GM13976 (cell line): ENCODE results near the gene FRRS1L.

Source experiments
- DNase-seq: peaks from one replicate; pipeline ENCODE4 v3.0.0; 2012; ENCODE audit warnings: low spot score
- in situ Hi-C: fragments of 300-500 bp; cut with MboI; formaldehyde crosslinking; loops from one replicate; pipeline ENCODE4 v1.12.0; 2022; ENCODE audit warnings: low sequenced_read_pairs, mixed read lengths, inconsistent platforms; ENCODE audit not compliant: unreplicated experiment
- TF ChIP-seq, protein P1 (sequence below): IDR thresholded peaks from 2 replicates; pipeline ENCODE4 v1.5.1; 2012; ENCODE audit warnings: borderline replicate concordance, mild to moderate bottlenecking; ENCODE audit not compliant: insufficient read depth; ENCODE audit errors: extremely low read depth, missing control alignments, control extremely low read depth

FRRS1L gene

DNA sequence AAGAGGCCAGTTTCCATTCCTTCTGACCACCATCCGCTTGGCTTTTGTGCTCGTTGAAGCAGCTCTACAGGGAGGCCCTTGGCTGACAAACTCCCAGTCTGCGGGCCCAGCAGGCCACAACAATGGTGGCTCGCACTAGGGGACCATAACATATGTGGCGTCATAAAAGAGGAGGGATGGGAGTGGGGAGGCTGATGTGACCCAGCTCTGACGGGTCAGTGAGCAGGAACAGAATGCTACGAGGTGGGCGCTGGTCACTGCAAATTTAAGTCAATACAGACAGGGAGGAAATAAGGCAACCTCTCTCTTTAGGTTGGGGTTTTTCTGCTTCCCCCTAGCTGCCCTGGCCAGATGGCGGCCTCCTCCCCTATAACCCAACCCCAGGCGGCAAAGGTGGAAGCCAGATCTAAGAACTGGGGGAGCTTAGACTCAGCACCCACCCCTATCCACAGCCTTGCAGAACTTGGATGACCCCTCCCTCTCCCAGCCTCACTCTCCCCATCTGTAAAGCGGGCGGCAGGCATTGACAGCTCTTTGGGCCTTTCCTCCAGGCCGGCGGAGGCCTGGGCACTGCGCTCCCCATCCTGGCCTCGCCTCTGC lies 778 bp downstream of the FRRS1L start:
- in situ Hi-C loops, result no loop called here
- TF ChIP-seq, protein P1, sequence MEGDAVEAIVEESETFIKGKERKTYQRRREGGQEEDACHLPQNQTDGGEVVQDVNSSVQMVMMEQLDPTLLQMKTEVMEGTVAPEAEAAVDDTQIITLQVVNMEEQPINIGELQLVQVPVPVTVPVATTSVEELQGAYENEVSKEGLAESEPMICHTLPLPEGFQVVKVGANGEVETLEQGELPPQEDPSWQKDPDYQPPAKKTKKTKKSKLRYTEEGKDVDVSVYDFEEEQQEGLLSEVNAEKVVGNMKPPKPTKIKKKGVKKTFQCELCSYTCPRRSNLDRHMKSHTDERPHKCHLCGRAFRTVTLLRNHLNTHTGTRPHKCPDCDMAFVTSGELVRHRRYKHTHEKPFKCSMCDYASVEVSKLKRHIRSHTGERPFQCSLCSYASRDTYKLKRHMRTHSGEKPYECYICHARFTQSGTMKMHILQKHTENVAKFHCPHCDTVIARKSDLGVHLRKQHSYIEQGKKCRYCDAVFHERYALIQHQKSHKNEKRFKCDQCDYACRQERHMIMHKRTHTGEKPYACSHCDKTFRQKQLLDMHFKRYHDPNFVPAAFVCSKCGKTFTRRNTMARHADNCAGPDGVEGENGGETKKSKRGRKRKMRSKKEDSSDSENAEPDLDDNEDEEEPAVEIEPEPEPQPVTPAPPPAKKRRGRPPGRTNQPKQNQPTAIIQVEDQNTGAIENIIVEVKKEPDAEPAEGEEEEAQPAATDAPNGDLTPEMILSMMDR, result no peak
- no peak for DNase-seq

DNA sequence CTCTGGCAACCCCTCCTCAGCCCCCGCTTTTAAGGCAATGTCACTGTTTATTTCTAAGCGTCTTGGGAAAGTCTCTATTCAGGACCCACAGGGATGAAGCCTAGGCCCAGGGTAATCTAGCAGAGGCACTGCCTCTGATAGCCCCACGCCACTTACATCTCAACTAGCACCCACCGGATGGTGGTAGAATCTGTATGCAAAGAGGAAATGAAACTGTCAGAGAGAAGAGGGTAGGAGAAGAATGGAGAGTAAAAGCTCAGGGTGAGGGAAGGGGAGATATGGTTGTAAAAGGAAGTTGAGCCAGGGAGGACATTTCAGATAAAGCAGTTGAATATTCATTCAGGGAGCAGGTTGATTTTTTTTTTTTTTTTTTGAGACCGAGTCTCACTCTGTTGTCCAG lies 3.0 kb downstream of the FRRS1L start:
- in situ Hi-C loops, result no loop called here
- no peak for DNase-seq
- TF ChIP-seq, protein P1, result no peak

DNA sequence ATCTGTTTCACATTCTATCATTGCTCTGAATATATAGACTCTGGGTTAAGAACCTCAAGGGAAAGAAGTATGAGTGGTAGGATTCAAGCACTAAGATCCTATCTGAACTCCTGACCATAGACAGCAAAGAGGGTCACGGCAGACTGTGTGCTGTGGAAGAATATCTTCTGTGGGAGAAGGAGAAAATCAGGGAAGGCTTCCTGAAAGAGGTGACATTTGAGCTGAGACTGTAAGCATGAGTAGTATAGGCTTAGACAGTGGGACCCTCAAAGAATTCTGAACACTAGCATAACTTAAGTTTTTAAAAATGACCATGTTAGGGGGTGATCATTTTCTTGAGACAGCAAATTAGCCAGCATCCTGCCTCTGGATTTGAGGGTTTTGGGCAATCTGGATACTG lies 3.9 kb downstream of the FRRS1L start:
- in situ Hi-C loops, result no loop called here
- TF ChIP-seq, protein P1, result no peak
- DNase-seq, result no peak

DNA sequence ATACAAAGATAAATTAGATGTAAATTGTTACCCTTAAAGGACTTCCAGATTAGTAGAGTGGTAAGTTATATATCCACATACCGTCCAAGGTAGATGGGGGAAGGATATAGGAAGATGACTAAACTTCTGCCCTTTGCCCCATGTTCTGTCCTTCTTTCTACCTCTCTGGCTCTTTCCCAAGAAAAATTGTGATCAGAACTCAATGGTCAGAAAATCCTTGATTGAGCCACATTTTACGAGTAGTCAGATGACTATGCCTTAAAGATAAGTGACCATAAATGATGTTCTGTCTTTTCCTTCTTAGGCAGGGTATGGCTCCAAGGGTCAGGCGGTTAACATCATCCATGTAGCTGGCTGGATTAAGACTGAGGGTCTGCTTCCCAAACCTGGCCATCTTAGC lies 4.4 kb downstream of the FRRS1L start:
- TF ChIP-seq, protein P1, result no peak
- no peak for DNase-seq
- in situ Hi-C loops, result no loop called here

DNA sequence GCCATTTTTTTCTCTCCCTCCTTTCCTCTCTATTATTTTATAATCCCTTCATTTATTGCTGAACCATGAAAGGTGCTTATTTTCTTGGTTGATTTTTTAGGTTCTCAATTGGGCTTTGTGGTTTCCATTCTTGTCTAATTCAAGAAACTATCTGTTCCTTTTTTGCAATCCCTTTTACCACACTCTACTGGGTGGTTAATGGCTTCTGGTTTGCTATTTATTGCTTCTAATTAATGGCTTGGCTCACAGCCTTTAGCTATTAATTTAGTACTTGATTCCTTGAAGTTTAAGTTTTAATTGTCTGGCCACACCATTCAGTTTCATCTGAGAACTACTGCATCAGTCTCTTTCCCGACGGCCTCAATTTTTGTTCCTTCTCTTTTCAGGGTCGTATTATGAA lies 5.6 kb downstream of the FRRS1L start:
- TF ChIP-seq, protein P1, result no peak
- DNase-seq, result no peak
- in situ Hi-C loops, result no loop called here

DNA sequence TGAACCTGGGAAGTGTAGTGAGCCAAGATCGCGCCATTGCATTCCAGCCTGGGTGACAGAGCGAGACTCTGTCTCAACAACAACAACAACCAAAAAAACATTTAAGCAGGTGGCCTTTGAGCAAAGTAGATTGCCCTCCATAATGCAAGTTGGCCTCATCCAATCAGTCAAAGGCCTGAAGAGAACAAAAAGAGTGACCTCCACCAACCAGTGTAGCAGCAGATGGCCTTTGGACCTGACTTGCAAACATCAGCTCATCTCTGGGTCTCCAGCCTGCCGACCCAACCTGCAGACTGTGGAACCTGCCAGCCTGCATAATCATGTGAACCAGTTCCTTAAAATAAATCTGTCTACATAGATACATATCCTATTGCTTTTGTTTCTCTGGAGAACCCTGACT lies 7.5 kb downstream of the FRRS1L start:
- DNase-seq, result no peak
- TF ChIP-seq, protein P1, result no peak
- in situ Hi-C loops, result no loop called here
